B cell (primary cell): ENCODE data around the gene RILP. TPM values are rescaled to one million over a fixed set of nuclear protein-coding genes. Genes with fewer than 3 reads are reported as not detected.
A peak's percentile ranks its signal among the peaks of the same experiment; 100 is the strongest.

Experiments used
- ATAC-seq: fragments of 200-7000 bp; cut with Tn5 transposase; one replicate; pipeline ENCODE4 v1.10.0; 2021; ENCODE audit warnings: low read depth, mild to moderate bottlenecking, moderate number of reproducible peaks, moderate library complexity
- CTCF ChIA-PET: fragments of 350-600 bp; sonication (Branson Sonifier 250); formaldehyde crosslinking; loops from one replicate; lab custom pipeline; 2021; ENCODE audit warnings: antibody characterized with exemption, inconsistent platforms; lab: Charles Lee
- POLR2A ChIA-PET: fragments of 350-600 bp; sonication (Branson Sonifier 250); formaldehyde crosslinking; loops from one replicate; lab custom pipeline; 2021; ENCODE audit warnings: antibody characterized with exemption; lab: Charles Lee
- DNase-seq: peaks from one replicate; pipeline ENCODE4 v3.0.0; 2013
- H2AFZ ChIP-seq: 2 replicates; pipeline ENCODE4 v1.6.1; 2012; ENCODE audit warnings: mild to moderate bottlenecking, low read depth, low read length; ENCODE audit not compliant: insufficient read depth, poor library complexity, severe bottlenecking
- H3K27ac ChIP-seq, 2 donors: 1 replicate in 1 of 2; 2 replicates in 1 of 2; pipeline ENCODE4 v1.5.1; 2012 to 2013; ENCODE audit warnings: low read length in 2 of 2, mild to moderate bottlenecking in 2 of 2, moderate library complexity in 1 of 2
- H3K27me3 ChIP-seq, 4 experiments: fragments of 200-600 bp in 1 of 4; sonication (generic) in 1 of 4; replicated peaks in 1 of 4; 1 replicate in 2 of 4; 2 replicates in 2 of 4; pipeline versions ENCODE4 v1.6.1 to v1.7.0; 2013 to 2016; ENCODE audit warnings: low read length in 3 of 4, mild to moderate bottlenecking in 2 of 4, mixed read lengths in 1 of 4, moderate library complexity in 1 of 4; ENCODE audit not compliant: insufficient read depth in 4 of 4, control insufficient read depth in 3 of 4; ENCODE audit errors: control extremely low read depth in 1 of 4
- H3K36me3 ChIP-seq, 2 experiments: replicated peaks in 1 of 2; 1 replicate in 1 of 2; 2 replicates in 1 of 2; pipeline versions ENCODE4 v1.6.1 to v1.7.1; 2013; ENCODE audit warnings: low read length in 1 of 2; ENCODE audit not compliant: insufficient read depth in 2 of 2, control insufficient read depth in 1 of 2; ENCODE audit errors: control extremely low read depth in 1 of 2, extremely low read depth in 1 of 2
- H3K4me1 ChIP-seq, 2 donors: fragments of 200-600 bp in 1 of 2; sonication (generic) in 1 of 2; 1 replicate in 1 of 2; 2 replicates in 1 of 2; pipeline versions ENCODE4 v1.5.1 to v1.6.1; 2013 to 2017; ENCODE audit warnings: low read length in 2 of 2; ENCODE audit not compliant: control insufficient read depth in 2 of 2, insufficient read depth in 2 of 2
- H3K4me2 ChIP-seq: replicated peaks from 2 replicates; pipeline ENCODE3; 2012; ENCODE audit warnings: mild to moderate bottlenecking, low read depth, low read length; ENCODE audit not compliant: poor library complexity, severe bottlenecking
- H3K4me3 ChIP-seq, 5 experiments: fragments of 200-600 bp in 1 of 5; sonication (generic) in 1 of 5; 1 replicate in 3 of 5; 2 replicates in 2 of 5; pipeline versions ENCODE4 v1.5.1 to v1.7.0; 2011 to 2016; ENCODE audit warnings: low read length in 4 of 5, mild to moderate bottlenecking in 4 of 5, low read depth in 2 of 5, control low read depth in 1 of 5, moderate library complexity in 1 of 5; ENCODE audit not compliant: insufficient read depth in 1 of 5; ENCODE audit errors: control extremely low read depth in 1 of 5, extremely low read depth in 1 of 5
- H3K79me2 ChIP-seq: fragments of 200-600 bp; sonication (generic); one replicate; pipeline ENCODE4 v1.6.0; 2016; ENCODE audit warnings: low read length; ENCODE audit not compliant: control insufficient read depth, insufficient read depth
- H3K9ac ChIP-seq: fragments of 200-600 bp; sonication (generic); 2 replicates; pipeline ENCODE4 v1.6.1; 2017; ENCODE audit warnings: mild to moderate bottlenecking, low read length, moderate library complexity
- H3K9me3 ChIP-seq, 3 donors: one replicate each; pipeline versions ENCODE4 v1.6.1 to v1.7.1; 2013; ENCODE audit warnings: low read length in 2 of 3; ENCODE audit not compliant: control insufficient read depth in 2 of 3, insufficient read depth in 1 of 3; ENCODE audit errors: control extremely low read depth in 1 of 3
- H4K20me1 ChIP-seq: 2 replicates; pipeline ENCODE4 v1.6.0; 2012; ENCODE audit warnings: mild to moderate bottlenecking, low read length; ENCODE audit not compliant: insufficient read depth, control insufficient read depth, poor library complexity, severe bottlenecking
- H3K27ac Mint-ChIP-seq: one replicate; pipeline ENCODE4 v1.8.0; 2021; ENCODE audit warnings: mixed read lengths
- H3K27me3 Mint-ChIP-seq: one replicate; pipeline ENCODE4 v1.8.0; 2021; ENCODE audit warnings: mixed read lengths
- H3K4me1 Mint-ChIP-seq: one replicate; pipeline ENCODE4 v1.8.0; 2021; ENCODE audit warnings: mixed read lengths
- H3K4me3 Mint-ChIP-seq: one replicate; pipeline ENCODE4 v1.8.0; 2021; ENCODE audit warnings: mixed read lengths
- H3K9me3 Mint-ChIP-seq: one replicate; pipeline ENCODE4 v1.8.0; 2022; ENCODE audit warnings: mixed read lengths; ENCODE audit not compliant: insufficient read depth
- EZH2 ChIP-seq: IDR thresholded peaks from 2 replicates; pipeline ENCODE4 v1.6.1; 2012; ENCODE audit warnings: borderline replicate concordance, low read depth, mild to moderate bottlenecking, moderate library complexity, low read length; ENCODE audit not compliant: insufficient read depth, poor library complexity, severe bottlenecking
- WGBS: methylation state at CpG from one replicate; pipeline ENCODE4 v1.1.5; 2013; ENCODE audit warnings: missing lambda C conversion rate; ENCODE audit not compliant: insufficient coverage; 5-methylcytosine and 5-hydroxymethylcytosine counted together
- intact Hi-C: fragments of 100-400 bp; cut with micrococcal nuclease; formaldehyde crosslinking; loops from one replicate; pipeline ENCODE4 v1.10.0; 2022
- polyA plus RNA-seq: library from polyadenylated mRNA; depleted of rRNA; stranded (reverse); fragments of >200 nt; gene quantifications from 2 replicates; pipeline ENCODE4 v1.2.3, GENCODE V29; 2012
- total RNA-seq, 2 donors: library from RNA; stranded (reverse); fragments of 120-200 nt in 1 of 2; gene quantifications; 1 replicate in 1 of 2; 2 replicates in 1 of 2; pipeline versions ENCODE4 v1.2.3 to v1.2.4, GENCODE V29; 2013 to 2022
- TF ChIP-seq, protein P1 (sequence below): fragments of 200-600 bp; IDR thresholded peaks from one replicate; pipeline ENCODE4 v1.8.0; 2022; ENCODE audit warnings: antibody characterized with exemption, mild to moderate bottlenecking

Gene RILP
- total and polyA plus RNA-seq, 2 donors (not counting 1 experiment from before 2014, with no cell fraction given) = 1.1 to 7.0 TPM

DNA sequence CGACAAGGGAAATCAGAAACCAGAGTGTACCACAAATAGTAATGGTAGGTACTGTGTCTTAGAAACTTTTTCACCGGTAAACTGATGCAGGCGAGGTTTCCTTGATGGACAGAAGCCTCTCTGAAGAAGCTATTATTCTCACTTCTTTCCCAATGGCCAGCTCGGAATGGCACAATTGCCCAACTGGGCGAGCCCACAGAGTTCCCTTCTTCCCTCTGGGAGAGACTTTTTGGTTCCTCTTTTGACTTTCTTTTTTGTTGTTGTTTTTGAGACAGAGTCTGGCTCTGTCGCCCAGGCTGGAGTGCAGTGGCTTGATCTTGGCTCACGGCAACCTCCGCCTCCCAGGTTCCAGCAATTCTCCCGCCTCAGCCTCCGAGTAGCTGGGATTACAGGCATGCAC lies 38.0 kb downstream of the RILP start:
- H3K36me3 ChIP-seq = peaks cover 3 to 54% of the 10 kb centered on the region in 2 experiments
- 91% methylated on average over 7 of the region's 10 CpGs for WGBS
- POLR2A ChIA-PET = interaction anchor here (0.6 to 1.2 kb wide), 2 partner anchors 13 to 15 kb away, joined by 3 to 5 read pairs; no protein-coding TSS in a partner anchor
- Mint-ChIP-seq H3K27ac (no peak overlapping the region), H3K27me3 (no peaks in the 10 kb centered on the region), H3K9me3 (no peaks in the 10 kb centered on the region), H3K4me1 (peaks cover 18% of the 10 kb centered on the region), H3K4me3 (no peak overlapping the region)
- no peak for TF ChIP-seq EZH2
- TF ChIP-seq, protein P1, sequence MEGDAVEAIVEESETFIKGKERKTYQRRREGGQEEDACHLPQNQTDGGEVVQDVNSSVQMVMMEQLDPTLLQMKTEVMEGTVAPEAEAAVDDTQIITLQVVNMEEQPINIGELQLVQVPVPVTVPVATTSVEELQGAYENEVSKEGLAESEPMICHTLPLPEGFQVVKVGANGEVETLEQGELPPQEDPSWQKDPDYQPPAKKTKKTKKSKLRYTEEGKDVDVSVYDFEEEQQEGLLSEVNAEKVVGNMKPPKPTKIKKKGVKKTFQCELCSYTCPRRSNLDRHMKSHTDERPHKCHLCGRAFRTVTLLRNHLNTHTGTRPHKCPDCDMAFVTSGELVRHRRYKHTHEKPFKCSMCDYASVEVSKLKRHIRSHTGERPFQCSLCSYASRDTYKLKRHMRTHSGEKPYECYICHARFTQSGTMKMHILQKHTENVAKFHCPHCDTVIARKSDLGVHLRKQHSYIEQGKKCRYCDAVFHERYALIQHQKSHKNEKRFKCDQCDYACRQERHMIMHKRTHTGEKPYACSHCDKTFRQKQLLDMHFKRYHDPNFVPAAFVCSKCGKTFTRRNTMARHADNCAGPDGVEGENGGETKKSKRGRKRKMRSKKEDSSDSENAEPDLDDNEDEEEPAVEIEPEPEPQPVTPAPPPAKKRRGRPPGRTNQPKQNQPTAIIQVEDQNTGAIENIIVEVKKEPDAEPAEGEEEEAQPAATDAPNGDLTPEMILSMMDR = no peak
- H3K27me3 ChIP-seq = no peaks in the 10 kb centered on the region
- CTCF ChIA-PET = interaction anchor here (0.8 to 1.7 kb wide), 3 partner anchors 8 to 37 kb away, joined by 3 to 6 read pairs (median 3); no protein-coding TSS in a partner anchor
- peaks cover 25% of the 10 kb centered on the region for H3K79me2 ChIP-seq
- H3K9me3 ChIP-seq = no peaks in the 10 kb centered on the region
- intact Hi-C loops = no loop called here
- ATAC-seq (no peak), DNase-seq (no peak)
- peaks cover 4% of the 10 kb centered on the region for H4K20me1 ChIP-seq
- H2AFZ ChIP-seq = no peak overlapping the region
- peaks cover 0 to 9% of the 10 kb centered on the region in 2 donors for H3K4me1 ChIP-seq
- H3K27ac ChIP-seq = no peak overlapping the region
- H3K4me3 ChIP-seq = no peak overlapping the region
- H3K9ac ChIP-seq = no peak overlapping the region
- no peak overlapping the region for H3K4me2 ChIP-seq

DNA sequence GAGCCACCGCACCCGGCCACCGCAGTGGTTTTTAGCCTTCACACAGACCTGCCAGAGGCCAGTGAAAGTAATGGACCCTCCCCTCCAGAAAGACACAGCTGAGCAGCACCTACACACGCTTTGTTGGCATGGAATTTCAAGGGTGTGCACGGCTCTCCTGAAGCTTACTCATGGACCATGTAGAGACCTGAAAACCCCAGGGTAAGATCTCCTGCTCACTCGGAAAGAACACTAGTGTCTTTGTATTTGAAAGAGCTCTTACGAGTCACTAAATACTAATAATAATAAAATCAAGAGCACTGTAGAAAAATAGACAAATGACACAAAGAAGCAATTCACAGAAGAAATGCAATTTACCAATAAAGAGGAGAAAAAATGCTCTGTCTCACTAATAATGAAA lies 41.0 kb downstream of the RILP start:
- ChIA-PET POLR2A (interaction anchor here (0.9 to 2.3 kb wide), 3 partner anchors 16 to 46 kb away, joined by 3 to 16 read pairs (median 4); partner anchors contain the start of gene PITPNA), CTCF (interaction anchor here (0.9 to 1.7 kb wide), 2 partner anchors 16 to 244 kb away, joined by 3 to 5 read pairs; no protein-coding TSS in a partner anchor)
- no peak for ATAC-seq
- H3K4me3 ChIP-seq = no peak overlapping the region
- no peak overlapping the region for H3K27ac ChIP-seq
- Mint-ChIP-seq H3K27me3 (no peaks in the 10 kb centered on the region), H3K9me3 (no peaks in the 10 kb centered on the region), H3K4me1 (peaks cover 27% of the 10 kb centered on the region), H3K27ac (no peak overlapping the region), H3K4me3 (peak overlapping the region; percentile 16)
- no peak overlapping the region for H3K4me2 ChIP-seq
- no peak for DNase-seq
- peaks cover 27% of the 10 kb centered on the region for H3K79me2 ChIP-seq
- no peaks in the 10 kb centered on the region for H3K9me3 ChIP-seq
- peaks cover 1 to 41% of the 10 kb centered on the region in 2 experiments for H3K36me3 ChIP-seq
- WGBS = 100% methylated on average over 3 of the region's 7 CpGs
- TF ChIP-seq EZH2 = no peak
- TF ChIP-seq, protein P1 = no peak
- peaks cover 0 to 19% of the 10 kb centered on the region in 2 donors for H3K4me1 ChIP-seq
- no peaks in the 10 kb centered on the region for H3K27me3 ChIP-seq
- intact Hi-C loops = no loop called here
- H3K9ac ChIP-seq = no peak overlapping the region
- H2AFZ ChIP-seq = no peak overlapping the region
- H4K20me1 ChIP-seq = peaks cover 22% of the 10 kb centered on the region
